Caco-2 (cell line): ENCODE data around the gene AARS2. TPM values are rescaled to one million over a fixed set of nuclear protein-coding genes. Genes with fewer than 3 reads are reported as not detected.
A peak's percentile ranks its signal among the peaks of the same experiment; 100 is the strongest.

Source experiments
- BruUV-seq: library from RNA; stranded (reverse); fragments of 400-500 nt; replicated peaks from 2 replicates; lab custom pipeline; 2021; lab: Mats Ljungman, UMichigan
- CTCF ChIA-PET: fragments of 300-600 bp; sonication (Branson Sonifier 250); formaldehyde crosslinking; loops from one replicate; lab custom pipeline; 2022; ENCODE audit warnings: antibody characterized with exemption; lab: Charles Lee
- POLR2A ChIA-PET: fragments of 300-600 bp; sonication (Branson Sonifier 250); formaldehyde crosslinking; loops from one replicate; lab custom pipeline; 2022; ENCODE audit warnings: antibody characterized with exemption; lab: Charles Lee
- DNase-seq, 2 experiments: peaks; one replicate each; pipeline versions ENCODE4 v3.0.0 to v3.0.0-alpha.2; 2020 to 2022
- H3K27me3 ChIP-seq: replicated peaks from 2 replicates; pipeline ENCODE4 v1.6.0; 2011; ENCODE audit warnings: low read length; ENCODE audit not compliant: control insufficient read depth, insufficient read depth
- H3K36me3 ChIP-seq: 2 replicates; pipeline ENCODE4 v1.5.1; 2011; ENCODE audit warnings: low read length; ENCODE audit not compliant: control insufficient read depth, insufficient read depth
- H3K4me1 ChIP-seq: fragments of 250-450 bp; sonication (Bioruptor Pico); 2 replicates; pipeline ENCODE4 v1.5.1; 2020; ENCODE audit warnings: mild to moderate bottlenecking
- H3K4me3 ChIP-seq: 2 replicates; pipeline ENCODE4 v1.5.1; 2011; ENCODE audit warnings: low read depth, mild to moderate bottlenecking, control low read depth, low read length
- H3K9me3 ChIP-seq: fragments of 250-450 bp; sonication (Bioruptor Pico); 2 replicates; pipeline ENCODE4 v1.5.1; 2020; ENCODE audit warnings: mild to moderate bottlenecking, moderate library complexity
- H3K27ac Mint-ChIP-seq: one replicate; pipeline ENCODE4 v1.8.0; 2022; ENCODE audit warnings: mixed read lengths; ENCODE audit not compliant: unreplicated experiment
- H3K27me3 Mint-ChIP-seq: one replicate; pipeline ENCODE4 v1.8.0; 2022; ENCODE audit warnings: mixed read lengths; ENCODE audit not compliant: insufficient read depth, unreplicated experiment
- H3K36me3 Mint-ChIP-seq: one replicate; pipeline ENCODE4 v1.8.0; 2022; ENCODE audit warnings: mild to moderate bottlenecking, mixed read lengths; ENCODE audit not compliant: insufficient read depth, unreplicated experiment
- H3K4me1 Mint-ChIP-seq: one replicate; pipeline ENCODE4 v1.8.0; 2022; ENCODE audit warnings: low read depth, mixed read lengths; ENCODE audit not compliant: unreplicated experiment
- H3K4me3 Mint-ChIP-seq: one replicate; pipeline ENCODE4 v1.8.0; 2022; ENCODE audit warnings: mild to moderate bottlenecking, moderate library complexity, mixed read lengths; ENCODE audit not compliant: unreplicated experiment
- H3K9me3 Mint-ChIP-seq: one replicate; pipeline ENCODE4 v1.8.0; 2022; ENCODE audit warnings: mixed read lengths; ENCODE audit not compliant: unreplicated experiment
- intact Hi-C: fragments of 100-400 bp; cut with micrococcal nuclease; formaldehyde crosslinking; loops from one replicate; pipeline ENCODE4 v1.10.0; 2022; ENCODE audit not compliant: unreplicated experiment
- total RNA-seq: library from RNA; stranded (reverse); gene quantifications from 2 replicates; pipeline ENCODE4 v1.2.3, GENCODE V29; 2022
- TF ChIP-seq, protein P1 (sequence below), 2 experiments: fragments of 200-600 bp in 1 of 2; IDR thresholded peaks; 1 replicate in 1 of 2; 2 replicates in 1 of 2; pipeline versions ENCODE4 v1.5.1 to v1.8.0; 2011 to 2022; ENCODE audit warnings: antibody characterized with exemption in 1 of 2, control low read depth in 1 of 2, inconsistent platforms in 1 of 2, low read depth in 1 of 2, low read length in 1 of 2, mild to moderate bottlenecking in 1 of 2, moderate library complexity in 1 of 2; ENCODE audit not compliant: insufficient read depth in 1 of 2, severe bottlenecking in 1 of 2, unreplicated experiment in 1 of 2

AARS2 gene
- total RNA-seq, 1 experiment from 2014 or later, result 20.5 TPM

- H3K27me3 Mint-ChIP-seq, result no peaks in the 10 kb centered on the region
These were observed 56.4 kb downstream of the AARS2 start for GRCh38 chr6:44256775-44257024.

GRCh38 chr6:44255871-44256774 lies 57.0 kb downstream of the AARS2 start:
- H3K9me3 ChIP-seq, result no peaks in the 10 kb centered on the region
- H3K4me3 ChIP-seq, result peak overlapping the region; percentile 60
- H3K27me3 Mint-ChIP-seq, result no peaks in the 10 kb centered on the region
- H3K9me3 Mint-ChIP-seq, result no peaks in the 10 kb centered on the region
- ChIA-PET POLR2A (interaction anchor here (0.5 to 2.0 kb wide), 7 partner anchors 9 to 547 kb away, joined by 3 to 37 read pairs (median 4); partner anchors contain the start of genes HSP90AB1 and SLC29A1), CTCF (interaction anchor here (0.8 to 3.4 kb wide), 10 partner anchors 9 to 160 kb away, joined by 3 to 18 read pairs (median 6); partner anchors contain the start of genes AARS2, HSP90AB1 and TMEM151B)
- intact Hi-C loops, result no loop called here
- no peaks in the 10 kb centered on the region for H3K27me3 ChIP-seq
- H3K36me3 Mint-ChIP-seq, result peaks cover 75% of the 10 kb centered on the region
- H3K4me3 Mint-ChIP-seq, result peak overlapping the region; percentile 78
- peak overlapping the region; percentile 42 for H3K27ac Mint-ChIP-seq
- peaks cover 8% of the 10 kb centered on the region; the same call in 1 of the 2 replicates for H3K4me1 ChIP-seq
- H3K36me3 ChIP-seq, result peaks cover 9% of the 10 kb centered on the region
- H3K4me1 Mint-ChIP-seq, result peaks cover 29% of the 10 kb centered on the region
- TF ChIP-seq, protein P1, sequence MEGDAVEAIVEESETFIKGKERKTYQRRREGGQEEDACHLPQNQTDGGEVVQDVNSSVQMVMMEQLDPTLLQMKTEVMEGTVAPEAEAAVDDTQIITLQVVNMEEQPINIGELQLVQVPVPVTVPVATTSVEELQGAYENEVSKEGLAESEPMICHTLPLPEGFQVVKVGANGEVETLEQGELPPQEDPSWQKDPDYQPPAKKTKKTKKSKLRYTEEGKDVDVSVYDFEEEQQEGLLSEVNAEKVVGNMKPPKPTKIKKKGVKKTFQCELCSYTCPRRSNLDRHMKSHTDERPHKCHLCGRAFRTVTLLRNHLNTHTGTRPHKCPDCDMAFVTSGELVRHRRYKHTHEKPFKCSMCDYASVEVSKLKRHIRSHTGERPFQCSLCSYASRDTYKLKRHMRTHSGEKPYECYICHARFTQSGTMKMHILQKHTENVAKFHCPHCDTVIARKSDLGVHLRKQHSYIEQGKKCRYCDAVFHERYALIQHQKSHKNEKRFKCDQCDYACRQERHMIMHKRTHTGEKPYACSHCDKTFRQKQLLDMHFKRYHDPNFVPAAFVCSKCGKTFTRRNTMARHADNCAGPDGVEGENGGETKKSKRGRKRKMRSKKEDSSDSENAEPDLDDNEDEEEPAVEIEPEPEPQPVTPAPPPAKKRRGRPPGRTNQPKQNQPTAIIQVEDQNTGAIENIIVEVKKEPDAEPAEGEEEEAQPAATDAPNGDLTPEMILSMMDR (IDR thresholded peaks at IDR 0.05; ENCODE audit: insufficient read depth in 1 of 2, low read depth in 1 of 2, low read length in 1 of 2, severe bottlenecking in 1 of 2, unreplicated experiment in 1 of 2), result no peak
- peak; percentile 40 to 56 for DNase-seq
- no TSS peak for BruUV-seq

More at GRCh38 chr6:44256775-44257024, 56.4 kb downstream of the AARS2 start:
- Mint-ChIP-seq H3K9me3 (no peaks in the 10 kb centered on the region), H3K4me3 (peak overlapping the region; percentile 78), H3K36me3 (peaks cover 69% of the 10 kb centered on the region), H3K27ac (peak overlapping the region; percentile 42), H3K4me1 (peaks cover 29% of the 10 kb centered on the region)
- intact Hi-C loops, result no loop called here
- BruUV-seq, result no TSS peak
- Histone ChIP-seq H3K9me3 (no peaks in the 10 kb centered on the region), H3K4me1 (peaks cover 8% of the 10 kb centered on the region; the same call in 1 of the 2 replicates), H3K36me3 (peaks cover 9% of the 10 kb centered on the region), H3K27me3 (no peaks in the 10 kb centered on the region), H3K4me3 (peak overlapping the region; percentile 60)
- DNase-seq, result no peak
- POLR2A ChIA-PET, result interaction anchor here (0.5 to 2.0 kb wide), 8 partner anchors 9 to 548 kb away, joined by 3 to 37 read pairs (median 4); partner anchors contain the start of genes HSP90AB1 and SLC29A1
- TF ChIP-seq, protein P1 (IDR thresholded peaks at IDR 0.05; ENCODE audit: insufficient read depth in 1 of 2, low read depth in 1 of 2, low read length in 1 of 2, severe bottlenecking in 1 of 2, unreplicated experiment in 1 of 2), result no peak
- CTCF ChIA-PET, result interaction anchor here (0.7 to 3.4 kb wide), 10 partner anchors 10 to 162 kb away, joined by 3 to 18 read pairs (median 6); partner anchors contain the start of genes AARS2, HSP90AB1 and TMEM151B

- Mint-ChIP-seq H3K36me3 (peaks cover 83% of the 10 kb centered on the region), H3K27ac (peak overlapping the region; percentile 42), H3K9me3 (no peaks in the 10 kb centered on the region), H3K4me1 (peaks cover 31% of the 10 kb centered on the region), H3K4me3 (peak overlapping the region; percentile 78), H3K27me3 (no peaks in the 10 kb centered on the region)
- Histone ChIP-seq H3K4me1 (peaks cover 8% of the 10 kb centered on the region; the same call in 1 of the 2 replicates), H3K9me3 (no peaks in the 10 kb centered on the region), H3K27me3 (no peaks in the 10 kb centered on the region), H3K36me3 (peaks cover 12% of the 10 kb centered on the region), H3K4me3 (no peak overlapping the region)
- BruUV-seq, result no TSS peak
- POLR2A ChIA-PET, result no interaction called here
- CTCF ChIA-PET, result interaction anchor here (1.0 to 3.4 kb wide), 3 partner anchors 14 to 159 kb away, joined by 3 to 18 read pairs (median 6); partner anchors contain the start of gene TMEM151B
- TF ChIP-seq, protein P1 (IDR thresholded peaks at IDR 0.05; ENCODE audit: insufficient read depth in 1 of 2, low read depth in 1 of 2, low read length in 1 of 2, severe bottlenecking in 1 of 2, unreplicated experiment in 1 of 2), result no peak
- DNase-seq, result peak; percentile 27 to 57
- intact Hi-C loops, result no loop called here
These were observed 57.9 kb downstream of the AARS2 start for GRCh38 chr6:44255105-44255808.
